NCI-H345 (cell line): Measurements from ENCODE around the gene PMFBP1.
A peak's percentile ranks its signal among the peaks of the same experiment; 100 is the strongest.
"Not testable (repeated sequence)": the region's sequence is repeated elsewhere in the genome, so short reads cannot be mapped to it uniquely, and the experiment has no call there.

Source experiments
- DNase-seq: peaks from one replicate; lab custom pipeline; 2025; lab: John Stamatoyannopoulos, UW

PMFBP1 gene

DNA sequence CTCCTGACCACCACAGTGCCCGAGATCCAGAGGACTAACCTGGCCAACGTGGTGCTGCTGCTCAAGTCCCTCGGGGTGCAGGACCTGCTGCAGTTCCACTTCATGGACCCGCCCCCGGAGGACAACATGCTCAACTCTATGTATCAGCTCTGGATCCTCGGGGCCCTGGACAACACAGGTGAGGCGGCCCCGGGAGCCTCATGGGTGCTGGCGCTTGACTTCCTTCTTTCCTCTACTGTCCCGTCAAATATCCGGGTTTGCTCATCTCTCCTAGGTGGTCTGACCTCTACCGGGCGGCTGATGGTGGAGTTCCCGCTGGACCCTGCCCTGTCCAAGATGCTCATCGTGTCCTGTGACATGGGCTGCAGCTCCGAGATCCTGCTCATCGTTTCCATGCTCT is 64.6 kb downstream of the PMFBP1 start:
- DNase-seq = no peak

DNA sequence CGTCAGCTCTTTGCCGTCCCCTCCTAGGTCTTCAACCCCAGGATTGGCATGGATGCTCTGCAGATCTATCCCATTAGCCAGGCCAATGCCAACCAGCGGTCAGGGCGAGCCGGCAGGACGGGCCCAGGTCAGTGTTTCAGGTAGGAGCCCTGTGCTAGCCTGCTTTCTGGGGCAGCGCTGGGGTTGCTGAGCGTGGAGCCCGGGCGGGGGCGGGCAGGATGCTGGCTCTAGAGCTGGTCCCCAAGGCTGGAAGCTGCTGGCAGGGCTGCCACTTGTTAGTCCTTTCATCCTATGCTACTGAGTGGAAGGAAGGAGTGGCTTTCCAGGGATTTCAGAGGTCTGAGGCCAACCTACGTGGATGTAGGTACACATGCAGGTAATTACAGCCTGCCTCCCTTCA is 66.0 kb downstream of the PMFBP1 start:
- no peak for DNase-seq

- no peak for DNase-seq
Measured at GRCh38 chr16:72104905-72105304, 67.0 kb downstream of the PMFBP1 start.

GRCh38 chr16:72101195-72101594 is 70.8 kb downstream of the PMFBP1 start:
- no peak for DNase-seq

- DNase-seq = peak; percentile 14
Measured at GRCh38 chr16:72099377-72099818, 72.6 kb downstream of the PMFBP1 start.

DNA sequence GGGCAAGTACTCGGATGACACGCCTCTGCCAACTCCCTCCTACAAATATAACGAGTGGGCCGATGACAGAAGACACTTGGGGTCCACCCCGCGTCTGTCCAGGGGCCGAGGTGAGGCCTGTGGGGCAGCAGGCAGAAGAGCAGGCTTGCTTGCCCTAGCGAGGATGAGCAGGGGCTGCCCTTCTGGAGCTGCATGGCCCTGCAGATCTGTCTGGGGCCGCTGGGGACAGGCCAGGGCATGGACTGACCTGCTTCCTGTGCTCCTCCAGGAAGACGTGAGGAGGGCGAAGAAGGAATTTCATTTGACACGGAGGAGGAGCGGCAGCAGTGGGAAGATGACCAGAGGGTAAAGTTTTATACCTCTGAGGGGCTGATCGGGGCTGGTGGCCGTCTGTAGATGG is 73.0 kb downstream of the PMFBP1 start:
- no peak for DNase-seq

- DNase-seq = no peak
Measured at GRCh38 chr16:72094266-72094610, 77.7 kb downstream of the PMFBP1 start.

GRCh38 chr16:72093448-72094265 is 78.3 kb downstream of the PMFBP1 start, which contains the start of the genes DHX38 and TXNL4B:
DHX38 (plus strand) TSS chr16:72093847; CDS start chr16:72096158, 2,311 bp downstream.
TXNL4B (minus strand) TSS chr16:72093620; CDS start chr16:72090749, 2,871 bp downstream.
- peak; percentile 97 for DNase-seq

GRCh38 chr16:72092832-72093447 is 79.0 kb downstream of the PMFBP1 start:
- DNase-seq = no peak

DNA sequence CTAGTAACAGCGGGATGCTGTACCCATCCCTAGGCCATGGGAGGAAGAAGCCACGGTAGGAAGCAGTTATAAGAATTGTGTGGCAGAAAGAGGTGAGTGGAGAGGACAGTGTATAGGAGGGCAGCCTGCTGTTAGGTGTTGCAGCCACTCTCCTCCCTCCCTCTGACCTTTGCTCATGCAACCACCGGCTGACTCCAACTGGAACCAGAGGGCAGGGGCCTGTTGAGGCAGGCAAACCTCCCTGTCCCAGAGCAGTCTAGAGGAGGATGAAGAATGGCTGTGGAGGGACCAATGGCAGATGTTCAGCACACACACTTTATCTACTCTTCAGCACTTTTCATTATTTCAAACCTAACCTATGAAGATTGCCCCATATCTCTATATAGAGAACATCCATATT is 80.7 kb downstream of the PMFBP1 start:
- no peak for DNase-seq

DNA sequence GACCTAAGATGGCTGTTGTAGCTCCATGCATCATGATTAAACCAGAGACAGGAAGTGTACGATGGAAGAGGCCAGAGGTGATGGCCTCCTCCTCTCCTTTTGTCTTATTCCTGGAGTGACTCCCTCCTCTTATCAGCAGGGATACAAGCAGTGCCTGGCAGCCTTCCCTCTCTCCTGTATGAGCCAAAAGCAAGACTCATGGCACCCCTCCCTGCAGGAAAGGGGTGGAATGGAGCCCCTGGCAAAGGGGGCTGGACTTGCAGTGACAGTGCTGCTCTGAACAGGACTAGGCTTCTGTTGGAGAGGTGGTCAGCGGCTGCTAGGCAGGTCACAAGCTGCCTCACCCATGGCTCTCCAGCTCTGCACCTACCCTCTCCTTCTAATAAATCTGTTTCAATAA is 87.0 kb downstream of the PMFBP1 start:
- DNase-seq = no peak

GRCh38 chr16:72084445-72084844 is 87.5 kb downstream of the PMFBP1 start:
- no peak for DNase-seq

DNA sequence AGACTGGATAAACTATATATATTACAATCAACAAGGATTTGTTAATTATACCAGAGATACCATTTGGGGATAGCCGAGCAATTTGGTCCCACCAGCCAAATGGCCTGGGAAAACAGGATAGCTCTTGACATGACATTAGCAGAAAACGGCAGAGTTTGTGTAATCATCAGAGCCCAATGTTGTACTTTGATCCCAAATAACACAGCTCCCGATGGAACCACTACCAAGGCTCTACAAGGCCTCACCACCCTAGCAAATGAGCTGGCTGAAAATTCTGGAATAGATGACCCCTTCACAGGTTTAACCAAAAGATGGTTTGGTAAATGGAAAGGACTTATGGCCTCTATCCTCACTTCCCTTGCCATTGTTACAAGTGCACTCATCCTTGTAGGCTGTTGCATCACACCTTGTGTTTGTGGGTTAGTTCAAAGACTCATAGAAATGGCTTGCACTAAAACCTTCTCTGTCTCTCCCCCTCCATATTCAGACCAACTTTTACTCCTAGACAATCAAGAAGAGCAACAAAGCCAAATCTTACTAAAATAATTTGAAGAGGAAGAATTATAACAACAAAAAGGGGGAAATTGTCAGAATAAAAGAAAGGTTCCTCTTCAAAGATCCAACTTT is 88.1 kb downstream of the PMFBP1 start:
- DNase-seq = no peak

DNA sequence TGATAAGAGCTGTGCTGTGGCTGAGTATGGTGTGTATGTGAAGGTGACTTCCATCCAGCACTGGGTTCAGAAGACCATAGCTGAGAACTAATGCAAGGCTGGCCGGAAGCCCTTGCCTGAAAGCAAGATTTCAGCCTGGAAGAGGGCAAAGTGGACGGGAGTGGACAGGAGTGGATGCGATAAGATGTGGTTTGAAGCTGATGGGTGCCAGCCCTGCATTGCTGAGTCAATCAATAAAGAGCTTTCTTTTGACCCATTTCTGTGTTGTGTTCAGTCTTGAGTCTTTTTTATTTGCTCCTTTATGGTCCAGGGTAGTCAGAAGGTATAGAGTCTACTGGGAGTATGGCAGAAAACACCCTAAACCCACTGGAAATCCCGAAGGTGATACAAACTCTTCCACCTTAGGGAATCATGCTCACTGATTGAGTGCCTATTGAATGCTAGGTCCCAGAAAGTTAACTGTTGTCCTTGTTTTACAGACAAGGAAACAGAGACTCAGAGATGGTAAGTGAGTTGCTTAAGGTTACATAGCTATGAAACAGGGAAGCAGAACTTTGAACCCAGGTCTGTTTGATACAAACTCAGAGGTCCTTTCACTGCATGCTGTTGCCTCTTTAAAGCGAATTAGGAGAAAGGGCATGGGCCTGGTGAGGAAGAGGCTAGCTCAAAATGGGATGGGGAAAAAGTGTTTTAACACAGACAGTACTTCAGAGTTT is 94.8 kb downstream of the PMFBP1 start:
- not testable (repeated sequence) for DNase-seq

GRCh38 chr16:72075067-72075466 is 96.9 kb downstream of the PMFBP1 start:
- not testable (repeated sequence) for DNase-seq

- no peak for DNase-seq
Measured at GRCh38 chr16:72073560-72074230, 98.3 kb downstream of the PMFBP1 start.

- no peak for DNase-seq
Measured at GRCh38 chr16:72072514-72073342, 99.2 kb downstream of the PMFBP1 start.
